PFSK-1 (cell line): Measurements from ENCODE around the gene TRAPPC10.

Experiments used
- POLR2AphosphoS5 ChIP-seq: IDR thresholded peaks from 2 replicates; pipeline ENCODE4 v1.6.1; 2012; ENCODE audit warnings: low read depth, mild to moderate bottlenecking, control low read depth, low read length, moderate library complexity
- TAF1 ChIP-seq: IDR thresholded peaks from 2 replicates; pipeline ENCODE4 v1.6.1; 2012; ENCODE audit warnings: low read length, control low read depth, borderline replicate concordance; ENCODE audit not compliant: insufficient read depth
- TF ChIP-seq, protein P1 (sequence below), 2 experiments: IDR thresholded peaks; 2 replicates each; pipeline versions ENCODE4 v1.6.1 to v1.8.0; 2011 to 2012; ENCODE audit warnings: low read depth in 2 of 2, low read length in 2 of 2, control low read depth in 1 of 2, inconsistent platforms in 1 of 2, mild to moderate bottlenecking in 1 of 2, moderate library complexity in 1 of 2; ENCODE audit not compliant: insufficient read depth in 1 of 2

- no peak for TF ChIP-seq POLR2AphosphoS5
- TF ChIP-seq, protein P1, sequence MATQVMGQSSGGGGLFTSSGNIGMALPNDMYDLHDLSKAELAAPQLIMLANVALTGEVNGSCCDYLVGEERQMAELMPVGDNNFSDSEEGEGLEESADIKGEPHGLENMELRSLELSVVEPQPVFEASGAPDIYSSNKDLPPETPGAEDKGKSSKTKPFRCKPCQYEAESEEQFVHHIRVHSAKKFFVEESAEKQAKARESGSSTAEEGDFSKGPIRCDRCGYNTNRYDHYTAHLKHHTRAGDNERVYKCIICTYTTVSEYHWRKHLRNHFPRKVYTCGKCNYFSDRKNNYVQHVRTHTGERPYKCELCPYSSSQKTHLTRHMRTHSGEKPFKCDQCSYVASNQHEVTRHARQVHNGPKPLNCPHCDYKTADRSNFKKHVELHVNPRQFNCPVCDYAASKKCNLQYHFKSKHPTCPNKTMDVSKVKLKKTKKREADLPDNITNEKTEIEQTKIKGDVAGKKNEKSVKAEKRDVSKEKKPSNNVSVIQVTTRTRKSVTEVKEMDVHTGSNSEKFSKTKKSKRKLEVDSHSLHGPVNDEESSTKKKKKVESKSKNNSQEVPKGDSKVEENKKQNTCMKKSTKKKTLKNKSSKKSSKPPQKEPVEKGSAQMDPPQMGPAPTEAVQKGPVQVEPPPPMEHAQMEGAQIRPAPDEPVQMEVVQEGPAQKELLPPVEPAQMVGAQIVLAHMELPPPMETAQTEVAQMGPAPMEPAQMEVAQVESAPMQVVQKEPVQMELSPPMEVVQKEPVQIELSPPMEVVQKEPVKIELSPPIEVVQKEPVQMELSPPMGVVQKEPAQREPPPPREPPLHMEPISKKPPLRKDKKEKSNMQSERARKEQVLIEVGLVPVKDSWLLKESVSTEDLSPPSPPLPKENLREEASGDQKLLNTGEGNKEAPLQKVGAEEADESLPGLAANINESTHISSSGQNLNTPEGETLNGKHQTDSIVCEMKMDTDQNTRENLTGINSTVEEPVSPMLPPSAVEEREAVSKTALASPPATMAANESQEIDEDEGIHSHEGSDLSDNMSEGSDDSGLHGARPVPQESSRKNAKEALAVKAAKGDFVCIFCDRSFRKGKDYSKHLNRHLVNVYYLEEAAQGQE (IDR thresholded peaks at IDR 0.05; ENCODE audit: insufficient read depth in 1 of 2, low read depth in 2 of 2, low read length in 2 of 2) = no peak
- TF ChIP-seq TAF1 = no peak
Measured at GRCh38 chr21:43971201-43971991, 40.7 kb upstream of the TRAPPC10 start.
